NCI-H2196 treated with DMSO at 0.1 percent for 48 hours (cell line): ENCODE measurements around the gene ZNF48.
"Not testable (repeated sequence)": the region's sequence is repeated elsewhere in the genome, so short reads cannot be mapped to it uniquely, and the experiment has no call there.

Experiments
- DNase-seq: peaks from one replicate; lab custom pipeline; 2025; ENCODE audit not compliant: unreplicated experiment; lab: John Stamatoyannopoulos, UW

The ZNF48 gene

GRCh38 chr16:30377050-30377811 is 18.0 kb upstream of the ZNF48 start:
- no peak for DNase-seq

- peak; percentile 76 for DNase-seq
Observed at GRCh38 chr16:30377812-30378235, 17.4 kb upstream of the ZNF48 start.

GRCh38 chr16:30378236-30379157 is 16.7 kb upstream of the ZNF48 start:
- DNase-seq = peak; percentile 96

- no peak for DNase-seq
Observed at GRCh38 chr16:30379158-30379783, 15.9 kb upstream of the ZNF48 start.

- DNase-seq = no peak
Observed at GRCh38 chr16:30380072-30380802, 15.0 kb upstream of the ZNF48 start.

- DNase-seq = no peak
Observed at GRCh38 chr16:30380803-30381208, 14.4 kb upstream of the ZNF48 start.

- DNase-seq = no peak
Observed at GRCh38 chr16:30381291-30382041, 13.8 kb upstream of the ZNF48 start.

GRCh38 chr16:30382111-30382881 is 12.9 kb upstream of the ZNF48 start, which contains the start of gene SEPTIN1:
Gene SEPTIN1, minus strand, starts transcription at chr16:30382561. Its CDS starts 19 bp downstream, at chr16:30382542.
- no peak for DNase-seq

GRCh38 chr16:30383521-30383920 is 11.7 kb upstream of the ZNF48 start:
- no peak for DNase-seq

- no peak for DNase-seq
Observed at GRCh38 chr16:30394592-30395154, 547 bp upstream of the ZNF48 start.

GRCh38 chr16:30395992-30396585 is 869 bp downstream of the ZNF48 start:
- no peak for DNase-seq

GRCh38 chr16:30396627-30397026 is 1.4 kb downstream of the ZNF48 start:
- not testable (repeated sequence) for DNase-seq

GRCh38 chr16:30397056-30397455 is 1.8 kb downstream of the ZNF48 start:
- no peak for DNase-seq

GRCh38 chr16:30397776-30398660 is 2.8 kb downstream of the ZNF48 start:
- DNase-seq = no peak

- DNase-seq = no peak
Observed at GRCh38 chr16:30398661-30399434, 3.6 kb downstream of the ZNF48 start.

- no peak for DNase-seq
Observed at GRCh38 chr16:30399435-30400186, 4.4 kb downstream of the ZNF48 start.
